ENCODE measurements around the gene METRNL.
A peak's percentile ranks its signal among the peaks of the same experiment; 100 is the strongest.

Gene METRNL

DNA sequence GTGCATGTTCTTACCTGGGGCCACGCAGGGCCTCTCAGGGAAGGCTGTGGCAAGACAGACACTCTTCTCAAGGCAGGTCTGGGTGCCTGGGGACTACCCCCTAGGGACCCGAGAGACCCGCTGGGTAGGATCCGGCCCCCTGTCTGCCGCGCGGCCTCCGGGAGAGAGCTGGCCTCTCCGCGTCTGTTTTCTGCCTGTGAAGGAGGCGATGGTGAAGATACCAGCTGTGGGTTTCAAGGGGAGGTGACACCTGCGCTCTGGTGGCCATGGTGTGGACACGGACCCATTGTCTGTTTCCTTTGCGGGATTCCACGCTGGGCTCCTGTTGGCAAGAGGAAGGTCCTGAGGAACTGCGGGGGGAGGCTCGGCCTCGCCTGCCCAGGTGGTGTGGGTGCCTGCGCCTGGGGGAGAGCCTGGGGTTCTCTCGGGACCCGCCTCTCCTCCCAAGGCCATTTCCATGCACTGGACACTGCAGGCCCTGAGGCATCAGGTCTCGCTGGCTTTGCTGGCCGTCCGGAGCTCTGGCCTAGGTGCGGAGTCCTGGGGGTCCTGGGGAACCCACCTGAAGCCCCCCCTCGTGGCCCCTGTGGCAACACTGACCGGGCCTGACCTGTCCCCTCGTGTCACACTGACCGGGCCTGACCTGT, 12.2 kb upstream of the METRNL start:
- no peak for DNase-seq (ENCODE audit: low spot score)

- DNase-seq (ENCODE audit: low spot score): peak; percentile 67
Observed at GRCh38 chr17:83067718-83068261, 11.6 kb upstream of the METRNL start.

GRCh38 chr17:83068641-83069570, 10.5 kb upstream of the METRNL start:
- no peak for DNase-seq (ENCODE audit: low spot score)

GRCh38 chr17:83069571-83069906, 9.9 kb upstream of the METRNL start:
- no peak for DNase-seq (ENCODE audit: low spot score)

GRCh38 chr17:83069931-83070742, 9.3 kb upstream of the METRNL start:
- DNase-seq (ENCODE audit: low spot score): no peak

DNA sequence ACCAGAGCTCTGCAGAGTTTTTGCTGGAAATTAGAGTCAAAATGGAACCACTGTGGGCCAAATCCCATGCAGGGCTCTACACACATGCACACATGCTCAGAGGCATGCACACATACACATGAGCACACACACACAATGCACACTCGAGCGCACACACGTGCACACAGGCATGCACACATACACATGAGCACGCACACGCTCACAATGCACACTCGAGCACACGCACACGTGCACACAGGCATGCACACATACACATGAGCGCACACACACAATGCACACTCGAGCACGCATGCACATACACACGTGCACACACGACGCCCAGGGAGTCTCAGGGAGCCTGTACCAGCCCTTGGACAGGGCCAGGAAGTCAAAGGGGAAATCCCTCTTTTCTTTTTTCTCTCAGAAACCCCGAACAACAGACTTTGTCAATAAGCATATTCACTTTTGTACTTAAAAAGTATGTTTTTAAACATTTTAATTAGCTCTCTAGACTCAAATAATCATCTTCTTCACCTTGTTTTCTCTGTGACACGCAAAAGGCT, 8.5 kb upstream of the METRNL start:
- DNase-seq (ENCODE audit: low spot score): no peak

DNA sequence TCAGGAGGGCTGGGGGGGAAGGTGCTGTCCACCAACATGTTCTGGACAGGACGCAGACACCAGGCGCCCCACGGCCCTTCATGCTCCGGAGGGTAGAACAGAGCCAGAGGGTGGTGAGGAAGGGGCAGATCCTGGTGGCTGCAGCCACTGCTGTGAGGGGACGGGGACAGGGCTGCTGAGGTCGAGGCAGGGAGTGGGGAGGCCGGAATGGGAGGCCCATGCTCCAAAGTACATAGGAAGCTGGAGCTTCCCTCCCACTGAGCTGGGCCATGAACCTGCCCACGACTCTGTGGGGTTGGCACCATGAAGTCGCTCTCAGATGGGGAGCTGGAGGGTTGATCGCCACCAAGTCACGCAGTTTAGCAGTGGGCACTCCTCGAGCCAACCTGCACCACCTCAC, 8.0 kb upstream of the METRNL start:
- no peak for DNase-seq (ENCODE audit: low spot score)

GRCh38 chr17:83071966-83072562, 7.3 kb upstream of the METRNL start:
- DNase-seq (ENCODE audit: low spot score): no peak

- DNase-seq (ENCODE audit: low spot score): no peak
Observed at GRCh38 chr17:83072600-83073358, 6.6 kb upstream of the METRNL start.

- DNase-seq (ENCODE audit: low spot score): no peak
Observed at GRCh38 chr17:83073389-83074063, 5.9 kb upstream of the METRNL start.

- DNase-seq (ENCODE audit: low spot score): no peak
Observed at GRCh38 chr17:83074486-83075223, 4.8 kb upstream of the METRNL start.

DNA sequence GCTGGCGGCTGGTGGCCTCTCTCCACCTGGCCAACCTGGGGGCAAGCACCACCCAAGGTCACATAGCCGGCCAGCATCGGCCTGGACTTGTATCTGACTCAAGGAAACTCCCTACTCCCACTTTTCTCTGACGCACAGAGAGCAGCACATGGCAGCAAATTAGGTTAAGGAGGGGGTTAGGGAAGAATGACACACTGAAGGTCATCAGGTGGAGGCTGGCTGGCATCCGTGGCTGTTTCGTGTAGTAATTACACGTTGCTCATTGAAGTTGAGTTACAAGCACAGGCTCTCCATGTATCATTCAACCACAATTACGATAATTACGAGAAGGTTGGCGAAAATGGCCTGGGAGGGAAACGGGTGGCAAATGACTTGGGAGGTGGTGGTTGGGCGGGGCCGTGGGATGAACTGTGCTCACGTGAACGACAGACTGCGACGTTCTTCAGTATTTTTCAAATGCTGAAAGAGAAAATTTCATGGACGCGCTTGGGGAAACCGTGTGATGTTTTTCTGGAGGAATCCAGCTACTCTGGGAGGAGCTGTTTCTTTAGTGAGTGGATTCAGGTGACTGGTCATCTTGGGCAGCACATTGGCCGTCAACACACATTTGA, 4.0 kb upstream of the METRNL start:
- no peak for DNase-seq (ENCODE audit: low spot score)

DNA sequence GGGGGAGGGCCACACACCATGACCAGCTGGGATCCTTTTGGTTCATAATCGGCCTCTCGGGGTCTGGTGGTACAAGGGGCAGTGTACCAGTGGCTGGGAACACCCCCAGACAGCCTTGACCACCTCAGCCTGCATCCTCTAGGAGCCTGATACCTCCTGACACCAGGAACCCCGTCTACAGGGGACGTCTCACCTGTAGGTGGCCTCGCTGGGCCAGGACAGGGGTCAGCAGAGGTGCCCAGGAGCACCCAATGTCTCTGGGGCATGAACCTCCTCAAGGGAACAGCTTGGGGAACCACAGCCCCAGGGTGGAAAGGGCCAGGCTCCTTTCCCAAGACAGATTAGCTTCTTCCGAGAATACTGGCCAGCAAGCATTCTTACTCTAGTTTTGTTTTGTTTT, 2.5 kb upstream of the METRNL start:
- DNase-seq (ENCODE audit: low spot score): peak; percentile 75

DNA sequence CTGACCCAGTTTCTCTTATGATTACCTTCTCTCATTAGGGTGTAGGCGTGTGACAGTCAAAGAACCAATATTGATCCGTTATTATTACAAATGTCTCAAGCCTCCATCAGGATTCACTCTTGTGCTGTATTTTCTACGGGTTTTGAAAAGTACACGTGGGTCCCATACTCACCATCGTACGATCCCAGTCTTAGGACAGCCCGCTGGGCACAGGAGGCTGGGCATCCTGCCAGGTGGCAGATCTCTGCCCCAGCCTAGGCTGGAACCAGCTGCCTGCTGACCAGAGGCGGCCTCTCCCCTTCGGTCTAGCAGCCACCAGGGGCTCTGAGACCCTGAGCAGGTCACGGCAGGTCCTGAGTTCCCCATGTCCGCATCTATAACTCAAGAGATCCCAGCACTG, 2.0 kb upstream of the METRNL start:
- no peak for DNase-seq (ENCODE audit: low spot score)

GRCh38 chr17:83077939-83078338, 1.5 kb upstream of the METRNL start:
- DNase-seq (ENCODE audit: low spot score): no peak

DNA sequence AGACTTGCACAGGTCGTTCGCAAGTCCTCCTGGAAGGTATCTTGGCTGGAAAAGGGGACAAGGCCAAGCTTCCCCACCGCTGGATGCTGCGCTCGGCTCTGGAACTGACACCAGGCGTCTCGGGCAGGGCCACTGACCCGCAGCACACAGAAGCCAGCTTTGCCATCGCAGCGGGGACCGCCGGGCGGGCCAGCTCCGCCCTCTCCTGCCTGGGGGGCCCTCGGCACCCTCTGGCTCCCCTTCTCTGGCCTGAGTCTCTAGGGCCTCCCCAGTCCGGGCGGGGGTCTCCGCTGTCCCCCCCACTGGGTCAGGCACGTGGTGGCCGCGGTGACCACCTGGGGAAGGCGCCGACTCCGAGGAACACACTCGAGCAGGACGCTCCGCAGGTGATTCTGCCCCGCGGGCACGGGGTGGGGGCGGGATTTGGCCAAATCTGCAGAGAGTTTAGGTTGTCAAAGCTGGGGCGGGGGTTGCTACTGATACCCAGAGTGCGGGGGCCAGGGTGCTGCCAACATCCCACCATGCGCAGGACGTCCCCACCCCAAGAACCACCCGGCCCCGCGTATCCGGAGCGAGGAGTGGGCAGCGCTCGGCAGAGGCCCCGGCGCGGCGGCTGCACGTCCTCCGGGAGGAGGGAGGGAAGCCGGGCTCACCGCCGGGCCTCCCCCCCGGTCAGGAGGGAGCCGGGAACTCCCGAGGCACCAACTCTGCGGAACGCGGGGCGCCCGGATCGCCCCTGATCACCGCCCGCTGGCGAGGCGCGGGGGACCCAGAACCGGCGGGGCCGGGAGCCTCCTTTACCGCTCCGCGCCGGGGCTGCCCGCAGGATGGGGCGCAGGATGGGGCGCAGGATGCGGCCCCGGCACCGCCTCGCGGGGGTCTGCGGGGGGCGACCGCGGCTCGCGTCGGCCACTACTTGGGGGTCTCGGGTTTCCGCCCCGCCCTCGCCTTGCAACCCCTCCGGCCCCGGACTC, 744 bp upstream of the METRNL start:
- no peak for DNase-seq (ENCODE audit: low spot score)

DNA sequence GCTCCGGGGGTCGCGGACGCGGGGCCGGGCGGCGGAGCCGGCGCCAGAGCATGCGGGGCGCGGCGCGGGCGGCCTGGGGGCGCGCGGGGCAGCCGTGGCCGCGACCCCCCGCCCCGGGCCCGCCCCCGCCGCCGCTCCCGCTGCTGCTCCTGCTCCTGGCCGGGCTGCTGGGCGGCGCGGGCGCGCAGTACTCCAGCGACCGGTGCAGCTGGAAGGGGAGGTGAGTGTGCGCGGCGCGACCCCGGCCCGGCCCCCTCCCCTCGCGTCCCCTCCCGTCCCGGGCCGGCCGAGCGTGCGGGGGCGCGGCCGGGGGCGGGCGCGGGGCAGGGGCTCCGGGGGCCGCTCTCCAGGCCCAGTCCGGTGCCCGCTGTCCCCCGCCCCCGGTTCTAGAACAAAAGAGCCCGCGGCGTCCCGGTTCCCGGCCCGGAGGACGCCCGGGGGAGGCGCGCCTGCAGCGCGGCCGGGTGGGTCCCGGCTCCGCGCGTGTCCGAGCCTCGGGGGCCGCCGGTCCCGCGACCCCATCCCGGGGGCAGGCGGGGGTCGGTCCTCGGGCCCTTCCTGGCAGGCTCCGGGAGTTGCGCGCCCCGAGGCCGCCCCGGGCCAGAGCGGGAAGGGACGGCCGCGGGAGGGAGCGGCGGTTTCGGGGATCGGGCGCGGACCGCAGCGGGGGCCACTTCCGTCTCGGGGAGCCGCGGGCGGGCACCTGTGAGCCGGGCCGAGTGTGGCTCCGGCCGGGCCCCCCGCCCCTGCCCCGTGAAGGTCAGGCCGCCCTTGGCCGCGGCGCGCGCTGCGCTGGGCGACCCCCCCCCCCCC, 563 bp downstream of the METRNL start:
- no peak for DNase-seq (ENCODE audit: low spot score)
